PC-9 (cell line): Measurements from ENCODE around the gene SAMD11.

Experiments used
- CTCF ChIP-seq: fragments of 200-600 bp; sonication (generic); conservative IDR thresholded peaks from 2 replicates; pipeline ENCODE4 v1.6.1; 2017; ENCODE audit warnings: mixed run types, antibody characterized with exemption, mild to moderate bottlenecking, moderate library complexity
- EZH2 ChIP-seq: fragments of 200-600 bp; sonication (generic); IDR thresholded peaks from 2 replicates; pipeline ENCODE4 v1.8.0; 2017; ENCODE audit warnings: antibody characterized with exemption, low read depth

GRCh38 chr1:975365-975764 is 51.6 kb downstream of the SAMD11 start:
- TF ChIP-seq CTCF, result no peak
- no peak for TF ChIP-seq EZH2
